ENCODE measurements around the gene PTX4.
"Not testable (repeated sequence)": the region's sequence is repeated elsewhere in the genome, so short reads cannot be mapped to it uniquely, and the experiment has no call there.

Gene PTX4

GRCh38 chr16:1478937-1479336, 9.8 kb downstream of the PTX4 start:
- DNase-seq: not testable (repeated sequence)

DNA sequence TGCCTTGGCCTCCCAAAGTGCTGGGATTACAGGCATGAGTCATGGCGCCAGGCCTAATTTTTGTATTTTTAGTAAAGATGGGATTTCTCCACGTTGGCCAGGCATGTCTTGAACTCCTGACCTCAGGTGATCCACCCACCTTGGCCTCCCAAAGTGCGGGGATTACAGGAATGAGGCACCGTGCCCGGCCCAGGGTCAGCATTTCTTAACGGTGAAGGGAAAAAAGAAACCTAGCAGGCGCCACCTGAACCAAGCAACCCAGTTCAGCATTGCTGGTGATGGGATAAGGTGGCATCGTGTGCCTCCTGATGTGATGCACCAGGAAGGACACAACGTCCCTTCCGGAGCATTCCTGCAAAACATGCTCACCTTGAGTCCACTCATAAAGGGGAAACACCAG, 11.7 kb downstream of the PTX4 start:
- no peak for DNase-seq

DNA sequence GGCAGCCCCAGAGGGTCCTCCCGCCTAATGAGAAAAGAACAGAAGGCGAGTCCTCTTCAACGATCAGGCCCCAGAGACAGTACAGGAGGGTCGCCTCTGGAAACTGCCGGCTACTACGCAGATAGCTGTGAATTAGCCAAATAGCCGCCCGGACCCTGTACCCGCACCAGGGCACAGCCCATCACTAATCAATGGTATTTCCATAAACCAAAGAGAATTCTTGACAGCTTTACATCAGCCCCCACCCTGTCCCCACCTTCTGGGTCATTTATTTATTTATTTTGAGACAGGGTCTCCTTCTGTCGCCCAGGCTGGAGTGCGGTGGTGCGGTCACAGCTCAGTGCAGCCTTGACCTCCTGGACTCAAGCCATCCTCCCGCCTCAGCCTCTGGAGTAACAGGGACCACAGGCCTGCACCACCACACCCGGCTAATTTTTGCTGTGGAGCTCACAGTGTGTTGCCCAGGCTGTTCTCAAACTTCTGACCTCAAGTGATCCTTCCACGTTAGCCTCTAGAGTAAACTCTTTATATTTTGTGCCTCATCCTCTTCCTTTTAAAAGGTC, 13.1 kb downstream of the PTX4 start:
- DNase-seq: no peak

GRCh38 chr16:1474796-1475551, 13.8 kb downstream of the PTX4 start, which contains the start of gene CLCN7:
TSS of gene CLCN7 (minus strand) at chr16:1475028. CDS start at chr16:1474974, 54 bp downstream.
- peak; percentile 88 for DNase-seq

GRCh38 chr16:1474082-1474795, 14.5 kb downstream of the PTX4 start:
- DNase-seq: no peak

- no peak for DNase-seq
These were observed 15.8 kb downstream of the PTX4 start for GRCh38 chr16:1472974-1473373.

DNA sequence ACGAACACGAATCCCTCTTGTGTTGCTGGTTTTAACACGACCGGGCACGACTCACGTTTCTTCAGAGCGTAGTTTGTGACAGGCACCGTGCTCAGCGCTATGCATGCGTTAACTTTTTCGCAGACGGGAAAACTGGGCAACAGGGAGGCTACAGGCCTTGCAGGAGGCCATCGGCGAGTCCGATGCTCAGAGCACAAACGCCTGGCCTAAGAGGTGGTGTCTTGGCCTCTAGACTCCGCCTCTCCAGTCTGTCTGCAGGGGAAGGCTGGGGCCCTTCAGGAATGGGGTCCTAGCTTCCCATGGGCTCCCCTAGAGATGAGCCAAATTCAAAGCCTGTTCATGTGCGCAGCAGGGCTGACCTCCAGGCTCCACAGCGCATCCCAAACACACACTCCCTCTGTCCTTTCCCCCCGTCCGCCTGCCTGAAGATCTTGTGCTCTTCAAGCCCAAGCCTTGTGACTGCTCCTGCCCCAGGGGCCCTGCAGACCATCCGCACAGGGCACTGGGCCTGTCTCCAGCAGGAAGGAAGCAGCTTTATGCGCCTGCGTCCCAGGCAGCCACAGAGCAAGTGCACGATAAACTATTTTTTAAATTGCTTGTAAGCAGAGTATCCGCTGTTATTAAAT, 17.1 kb downstream of the PTX4 start:
- no peak for DNase-seq

DNA sequence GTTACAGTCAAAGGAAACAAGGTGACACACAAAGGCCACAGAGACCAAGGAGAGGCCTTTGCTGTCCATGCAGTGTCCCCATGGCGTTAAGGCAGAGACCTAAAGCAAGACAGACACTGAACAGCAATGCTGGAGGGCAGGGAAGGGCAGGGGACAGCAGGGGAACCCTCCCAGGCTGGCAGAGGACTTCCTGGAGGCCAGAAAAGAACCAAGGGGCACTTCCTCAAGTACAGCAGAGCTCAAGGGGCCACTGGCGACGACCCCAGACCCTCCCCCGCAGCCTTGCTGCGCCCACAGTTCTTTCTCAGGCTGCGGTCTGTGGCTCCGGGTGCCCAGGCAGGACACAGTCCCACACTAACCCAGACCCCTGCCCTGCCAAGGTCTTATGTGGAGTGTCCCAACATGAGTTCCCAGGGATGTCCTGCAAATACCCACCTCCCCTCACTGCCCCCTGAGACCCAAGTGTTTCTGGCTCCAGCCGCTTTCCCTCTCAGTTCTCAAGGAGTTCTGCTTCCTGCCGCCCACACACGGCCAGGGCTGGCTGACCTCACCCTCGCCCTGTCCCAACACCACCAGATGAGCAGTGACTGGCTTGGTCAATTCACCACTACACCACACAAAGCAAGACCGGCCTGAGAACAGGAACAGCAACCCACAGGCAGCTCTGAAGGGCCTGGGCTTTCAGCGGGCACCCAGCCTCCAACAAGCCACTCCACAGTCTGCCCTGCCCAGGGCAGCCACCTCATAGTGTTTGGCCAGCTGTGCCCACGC, 18.1 kb downstream of the PTX4 start:
- no peak for DNase-seq

- no peak for DNase-seq
These were observed 19.0 kb downstream of the PTX4 start for GRCh38 chr16:1469693-1470201.

GRCh38 chr16:1469141-1469540, 19.6 kb downstream of the PTX4 start:
- not testable (repeated sequence) for DNase-seq

- no peak for DNase-seq
These were observed 20.3 kb downstream of the PTX4 start for GRCh38 chr16:1468426-1468810.

GRCh38 chr16:1466968-1467521, 21.7 kb downstream of the PTX4 start:
- DNase-seq: no peak

GRCh38 chr16:1466054-1466453, 22.7 kb downstream of the PTX4 start:
- DNase-seq: no peak

DNA sequence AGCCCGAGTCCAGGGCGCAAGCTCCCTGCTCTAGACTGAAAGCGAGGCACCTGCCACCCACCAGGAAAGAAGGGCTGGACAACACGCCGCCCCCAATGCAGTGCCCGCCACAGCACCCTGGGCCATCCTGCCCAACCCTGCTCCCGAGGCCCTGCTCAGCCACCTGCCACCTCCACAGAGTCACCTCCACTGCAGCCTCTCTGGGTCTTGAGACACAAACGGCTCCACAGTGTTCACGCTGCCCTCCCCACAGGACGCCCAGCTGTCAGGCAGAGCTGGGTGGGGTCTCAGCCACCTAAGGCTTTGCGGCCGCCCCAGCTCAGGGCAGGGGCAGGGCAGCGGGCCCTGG, 23.2 kb downstream of the PTX4 start:
- DNase-seq: no peak

DNA sequence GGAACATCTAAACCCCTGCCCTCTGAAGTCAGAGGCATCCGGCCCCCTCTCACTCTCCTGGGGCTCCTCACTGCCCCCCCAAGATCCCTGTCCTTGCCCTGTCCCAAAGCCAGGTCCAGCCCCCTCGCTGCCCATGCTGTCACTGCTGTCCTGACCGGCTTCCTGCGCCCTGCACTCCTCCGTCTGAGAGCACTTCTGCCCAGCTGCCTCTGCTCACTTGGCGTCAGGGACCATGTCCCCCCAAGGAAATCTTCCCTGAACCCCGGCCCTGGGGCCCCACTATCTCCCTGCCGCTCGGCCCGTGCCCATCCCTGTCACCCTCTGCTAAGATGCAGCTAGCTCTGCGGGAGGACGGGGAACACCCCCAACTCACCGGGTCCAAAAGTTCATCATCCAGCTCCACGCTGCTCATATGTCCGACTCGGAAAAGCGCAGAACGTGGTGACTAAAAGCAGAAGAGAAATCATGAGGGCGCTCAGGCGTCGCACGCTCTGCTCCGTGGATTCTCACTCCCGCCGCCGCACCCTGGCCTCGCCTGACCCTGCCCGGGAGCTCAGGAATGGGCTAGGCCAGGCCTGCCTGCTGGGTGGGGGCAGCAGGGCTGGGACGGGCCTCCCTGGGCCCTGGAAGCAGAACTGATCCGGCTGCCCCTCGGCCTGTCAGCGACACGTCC, 23.7 kb downstream of the PTX4 start:
- no peak for DNase-seq

- DNase-seq: no peak
These were observed 24.4 kb downstream of the PTX4 start for GRCh38 chr16:1464196-1464893.

GRCh38 chr16:1461146-1461545, 27.6 kb downstream of the PTX4 start:
- no peak for DNase-seq

GRCh38 chr16:1460602-1461138, 28.1 kb downstream of the PTX4 start:
- no peak for DNase-seq

GRCh38 chr16:1459967-1460366, 28.8 kb downstream of the PTX4 start:
- DNase-seq: no peak

DNA sequence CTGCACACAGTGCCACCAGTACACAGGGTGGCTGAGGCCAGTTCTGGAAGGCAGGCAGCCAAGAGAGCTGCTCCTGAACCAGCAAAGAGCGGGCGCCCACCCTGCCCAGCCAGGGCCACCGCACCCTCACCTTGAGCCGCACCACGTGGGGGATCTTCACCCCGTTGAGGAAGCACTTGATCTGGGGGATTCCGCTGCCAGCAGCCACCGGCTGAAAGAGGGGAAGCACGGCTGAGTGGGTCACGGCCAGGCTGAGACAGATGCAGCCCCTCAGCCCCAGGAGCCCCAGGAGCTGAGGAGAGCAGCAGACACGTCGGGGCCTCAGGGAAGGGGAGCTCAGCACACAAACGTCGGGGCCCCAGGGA, 29.8 kb downstream of the PTX4 start:
- DNase-seq: no peak

All from stimulated activated CD4-positive, alpha-beta T cell treated with anti-CD3 and anti-CD28 coated beads, Interleukin-1b, Interleukin-23, amount 100 ng/mL, for 48 hours (primary cell).